Activated CD4-positive, alpha-beta T cell treated with anti-CD3 and anti-CD28 coated beads, Interleukin-10, Interleukin-2, amounts not matched to agents 100 ng/mL and 50 ng/mL, durations not matched to agents 16 hours and 8 hours (primary cell): ENCODE measurements around the gene NDUFB10.
"Not testable (repeated sequence)": the region's sequence is repeated elsewhere in the genome, so short reads cannot be mapped to it uniquely, and the experiment has no call there.

Source experiments
- DNase-seq: peaks from one replicate; pipeline ENCODE4 v3.0.0-alpha.2; 2020

NDUFB10 gene

GRCh38 chr16:1926271-1926670 lies 33.1 kb upstream of the NDUFB10 start:
- no peak for DNase-seq

GRCh38 chr16:1929105-1929504 lies 30.2 kb upstream of the NDUFB10 start:
- no peak for DNase-seq

GRCh38 chr16:1929578-1930337 lies 29.6 kb upstream of the NDUFB10 start:
- peak; percentile 94 for DNase-seq

- no peak for DNase-seq
Measured at GRCh38 chr16:1930338-1930720, 29.0 kb upstream of the NDUFB10 start.

GRCh38 chr16:1932050-1933028 lies 27.0 kb upstream of the NDUFB10 start:
- no peak for DNase-seq

GRCh38 chr16:1933097-1933661 lies 26.2 kb upstream of the NDUFB10 start:
- no peak for DNase-seq

- no peak for DNase-seq
Measured at GRCh38 chr16:1936945-1937479, 22.3 kb upstream of the NDUFB10 start.

GRCh38 chr16:1938316-1938715 lies 21.0 kb upstream of the NDUFB10 start:
- no peak for DNase-seq

- DNase-seq: no peak
Measured at GRCh38 chr16:1938910-1939309, 20.4 kb upstream of the NDUFB10 start.

- DNase-seq: not testable (repeated sequence)
Measured at GRCh38 chr16:1939833-1940232, 19.5 kb upstream of the NDUFB10 start.

GRCh38 chr16:1940273-1941161 lies 18.8 kb upstream of the NDUFB10 start:
- no peak for DNase-seq

- DNase-seq: no peak
Measured at GRCh38 chr16:1941162-1942046, 17.9 kb upstream of the NDUFB10 start.

GRCh38 chr16:1942047-1942809 lies 17.1 kb upstream of the NDUFB10 start:
- DNase-seq: peak; percentile 45

GRCh38 chr16:1942810-1943726 lies 16.3 kb upstream of the NDUFB10 start, which contains the start of gene MSRB1:
MSRB1 (minus strand) TSS chr16:1943199; CDS start chr16:1943156, 43 bp downstream.
- peak; percentile 100 for DNase-seq

GRCh38 chr16:1944612-1945199 lies 14.6 kb upstream of the NDUFB10 start:
- no peak for DNase-seq

- no peak for DNase-seq
Measured at GRCh38 chr16:1945559-1946391, 13.6 kb upstream of the NDUFB10 start.

GRCh38 chr16:1946495-1947368 lies 12.6 kb upstream of the NDUFB10 start:
- DNase-seq: no peak
